22Rv1 (cell line): ENCODE data around the gene EFHD2.

Experiments used
- CTCF ChIP-seq: fragments of 450-650 bp; IDR thresholded peaks from 2 replicates; pipeline ENCODE4 v1.5.1; 2017; ENCODE audit warnings: mild to moderate bottlenecking
- ZFX ChIP-seq: fragments of 450-650 bp; IDR thresholded peaks from 2 replicates; pipeline ENCODE4 v1.6.1; 2017; ENCODE audit warnings: antibody characterized with exemption, borderline replicate concordance

- TF ChIP-seq CTCF = no peak
- no peak for TF ChIP-seq ZFX
These were observed 5.6 kb upstream of the EFHD2 start for GRCh38 chr1:15403962-15404580.
